GM13976 (cell line): ENCODE measurements around the gene ALDH1L1.

Source experiments
- DNase-seq: peaks from one replicate; pipeline ENCODE4 v3.0.0; 2012; ENCODE audit warnings: low spot score
- CTCF ChIP-seq: IDR thresholded peaks from 2 replicates; pipeline ENCODE4 v1.5.1; 2012; ENCODE audit warnings: borderline replicate concordance, mild to moderate bottlenecking; ENCODE audit not compliant: insufficient read depth; ENCODE audit errors: extremely low read depth, missing control alignments, control extremely low read depth
- in situ Hi-C: fragments of 300-500 bp; cut with MboI; formaldehyde crosslinking; loops from one replicate; pipeline ENCODE4 v1.12.0; 2022; ENCODE audit warnings: low sequenced_read_pairs, mixed read lengths, inconsistent platforms; ENCODE audit not compliant: unreplicated experiment

ALDH1L1 gene

GRCh38 chr3:126147932-126148683 lies 32.3 kb downstream of the ALDH1L1 start:
- DNase-seq = no peak
- in situ Hi-C loops = no loop called here
- no peak for TF ChIP-seq CTCF

- DNase-seq = no peak
- in situ Hi-C loops = no loop called here
These were observed 33.0 kb downstream of the ALDH1L1 start for GRCh38 chr3:126147147-126147931.

GRCh38 chr3:126146525-126147146 lies 33.8 kb downstream of the ALDH1L1 start:
- no peak for TF ChIP-seq CTCF
- peak; percentile 10 for DNase-seq
- in situ Hi-C loops = no loop called here

More at GRCh38 chr3:126147147-126147931, 33.0 kb downstream of the ALDH1L1 start:
- TF ChIP-seq CTCF = no peak

GRCh38 chr3:126146034-126146433 lies 34.4 kb downstream of the ALDH1L1 start:
- no peak for DNase-seq
- in situ Hi-C loops = no loop called here
- no peak for TF ChIP-seq CTCF

- in situ Hi-C loops = no loop called here
- TF ChIP-seq CTCF = no peak
- DNase-seq = no peak
These were observed 37.7 kb downstream of the ALDH1L1 start for GRCh38 chr3:126142652-126143051.

GRCh38 chr3:126137490-126138130 lies 42.8 kb downstream of the ALDH1L1 start:
- no peak for DNase-seq
- in situ Hi-C loops = no loop called here
- no peak for TF ChIP-seq CTCF
